ENCODE data around the gene MSH4. TPM values are rescaled to one million over a fixed set of nuclear protein-coding genes. Genes with fewer than 3 reads are reported as not detected.
"Not testable (repeated sequence)": the region's sequence is repeated elsewhere in the genome, so short reads cannot be mapped to it uniquely, and the experiment has no call there.

Gene MSH4
- total and polyA plus RNA-seq, 2 experiments from 2014 or later = 0.06 TPM; not detected in 1

DNA sequence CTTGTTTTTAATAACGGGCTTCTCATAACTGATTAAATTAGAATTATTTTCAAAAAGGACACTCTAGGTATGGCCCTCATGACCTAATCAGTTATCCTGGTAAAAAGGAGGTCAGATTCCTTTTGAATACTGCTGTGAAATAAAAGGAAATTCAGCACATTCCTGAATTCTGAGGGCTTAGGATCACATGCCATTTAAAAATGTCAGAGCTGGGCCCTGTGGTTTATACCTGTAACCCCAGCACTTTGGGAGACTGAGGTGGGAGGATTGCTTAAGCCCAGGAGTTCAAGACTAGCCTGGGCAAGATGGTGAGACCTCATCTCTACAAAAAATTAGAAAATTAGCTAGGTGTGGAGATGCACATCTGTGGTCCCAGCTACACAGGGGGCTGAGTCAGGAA is 28.7 kb upstream of the MSH4 start:
- no peaks in the 10 kb centered on the region for H3K36me3 ChIP-seq
- no peaks in the 10 kb centered on the region for H3K4me1 ChIP-seq (ENCODE audit: low read depth)
- H3K27ac ChIP-seq = no peak overlapping the region
- no peaks in the 10 kb centered on the region for H3K9me3 ChIP-seq (ENCODE audit: low read depth)
- TF ChIP-seq, protein P1, sequence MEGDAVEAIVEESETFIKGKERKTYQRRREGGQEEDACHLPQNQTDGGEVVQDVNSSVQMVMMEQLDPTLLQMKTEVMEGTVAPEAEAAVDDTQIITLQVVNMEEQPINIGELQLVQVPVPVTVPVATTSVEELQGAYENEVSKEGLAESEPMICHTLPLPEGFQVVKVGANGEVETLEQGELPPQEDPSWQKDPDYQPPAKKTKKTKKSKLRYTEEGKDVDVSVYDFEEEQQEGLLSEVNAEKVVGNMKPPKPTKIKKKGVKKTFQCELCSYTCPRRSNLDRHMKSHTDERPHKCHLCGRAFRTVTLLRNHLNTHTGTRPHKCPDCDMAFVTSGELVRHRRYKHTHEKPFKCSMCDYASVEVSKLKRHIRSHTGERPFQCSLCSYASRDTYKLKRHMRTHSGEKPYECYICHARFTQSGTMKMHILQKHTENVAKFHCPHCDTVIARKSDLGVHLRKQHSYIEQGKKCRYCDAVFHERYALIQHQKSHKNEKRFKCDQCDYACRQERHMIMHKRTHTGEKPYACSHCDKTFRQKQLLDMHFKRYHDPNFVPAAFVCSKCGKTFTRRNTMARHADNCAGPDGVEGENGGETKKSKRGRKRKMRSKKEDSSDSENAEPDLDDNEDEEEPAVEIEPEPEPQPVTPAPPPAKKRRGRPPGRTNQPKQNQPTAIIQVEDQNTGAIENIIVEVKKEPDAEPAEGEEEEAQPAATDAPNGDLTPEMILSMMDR (IDR thresholded peaks at IDR 0.05; ENCODE audit: low read depth, low read length) = no peak
- DNase-seq (ENCODE audit: low read depth in 1 of 2, low spot score in 1 of 2) = no peak
- H3K4me3 ChIP-seq = no peak overlapping the region
- no peaks in the 10 kb centered on the region for H3K27me3 ChIP-seq

DNA sequence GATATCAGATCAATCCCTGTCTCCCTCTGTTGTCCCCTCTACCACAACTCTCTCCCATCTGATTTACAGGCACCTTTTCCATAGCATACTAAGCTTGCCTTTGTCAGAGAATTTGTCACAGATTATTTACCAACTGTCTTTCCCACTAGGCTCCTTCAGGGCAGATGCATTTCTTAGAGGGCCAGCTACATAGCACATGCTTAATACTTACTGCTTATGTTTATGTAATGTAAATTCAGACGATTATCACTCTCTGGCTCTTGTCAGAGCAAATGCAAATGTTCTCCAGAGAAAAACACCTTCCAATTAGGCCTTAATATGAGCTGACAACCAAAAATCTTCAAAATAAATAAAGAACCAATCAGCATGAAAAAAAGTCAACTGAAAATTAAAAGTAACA is 25.9 kb upstream of the MSH4 start:
- Histone ChIP-seq H3K9me3 (ENCODE audit: low read depth) (no peaks in the 10 kb centered on the region), H3K27me3 (no peaks in the 10 kb centered on the region), H3K4me3 (no peak overlapping the region), H3K4me1 (ENCODE audit: low read depth) (no peaks in the 10 kb centered on the region), H3K27ac (no peak overlapping the region), H3K36me3 (no peaks in the 10 kb centered on the region)
- no peak for DNase-seq (ENCODE audit: low read depth in 1 of 2, low spot score in 1 of 2)
- TF ChIP-seq, protein P1 (IDR thresholded peaks at IDR 0.05; ENCODE audit: low read depth, low read length) = no peak

DNA sequence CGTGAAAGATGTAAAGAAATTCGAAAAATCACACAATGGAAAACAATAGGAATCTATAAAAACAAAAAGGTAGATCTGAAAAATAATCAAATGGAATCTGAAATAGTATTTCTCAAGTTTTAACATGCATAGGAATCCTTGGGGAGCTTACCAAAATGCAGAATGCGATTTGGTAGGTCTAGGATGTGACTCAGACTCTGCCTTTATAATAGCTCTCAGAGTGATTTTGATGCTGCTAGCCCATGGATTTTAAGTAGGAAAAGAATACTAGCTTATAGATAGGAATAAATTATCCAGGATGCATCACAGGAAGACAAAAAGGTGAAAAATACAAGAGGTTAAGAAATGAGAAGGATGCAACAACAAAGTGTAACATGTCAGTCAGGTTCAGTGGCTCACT is 24.7 kb upstream of the MSH4 start:
- Histone ChIP-seq H3K4me1 (ENCODE audit: low read depth) (no peaks in the 10 kb centered on the region), H3K27me3 (no peaks in the 10 kb centered on the region), H3K9me3 (ENCODE audit: low read depth) (no peaks in the 10 kb centered on the region), H3K36me3 (no peaks in the 10 kb centered on the region), H3K4me3 (no peak overlapping the region), H3K27ac (no peak overlapping the region)
- no peak for DNase-seq (ENCODE audit: low read depth in 1 of 2, low spot score in 1 of 2)
- TF ChIP-seq, protein P1 (IDR thresholded peaks at IDR 0.05; ENCODE audit: low read depth, low read length) = no peak

DNA sequence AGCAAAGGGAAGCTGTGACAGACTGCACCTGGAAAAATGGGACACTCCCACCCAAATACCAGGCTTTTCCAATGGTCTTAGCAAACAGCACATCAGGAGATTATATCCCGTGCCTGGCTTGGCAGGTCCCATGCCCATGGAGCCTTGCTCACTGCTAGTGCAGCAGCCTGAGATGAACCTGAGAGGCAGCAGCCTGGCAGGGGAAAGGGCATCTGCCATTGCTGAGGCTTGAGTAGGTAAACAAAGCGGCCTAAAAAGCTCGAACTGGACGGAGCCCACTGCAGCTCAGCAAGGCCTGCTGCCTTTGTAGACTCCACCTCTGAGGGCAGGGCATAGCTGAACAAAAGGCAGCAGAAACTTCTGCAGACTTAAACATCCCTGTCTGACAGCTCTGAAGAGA is 18.9 kb upstream of the MSH4 start:
- H3K27me3 ChIP-seq; H3K9me3 ChIP-seq (ENCODE audit: low read depth); DNase-seq (ENCODE audit: low read depth in 1 of 2, low spot score in 1 of 2); H3K4me1 ChIP-seq (ENCODE audit: low read depth); H3K36me3 ChIP-seq; H3K27ac ChIP-seq; H3K4me3 ChIP-seq: not testable (repeated sequence)

DNA sequence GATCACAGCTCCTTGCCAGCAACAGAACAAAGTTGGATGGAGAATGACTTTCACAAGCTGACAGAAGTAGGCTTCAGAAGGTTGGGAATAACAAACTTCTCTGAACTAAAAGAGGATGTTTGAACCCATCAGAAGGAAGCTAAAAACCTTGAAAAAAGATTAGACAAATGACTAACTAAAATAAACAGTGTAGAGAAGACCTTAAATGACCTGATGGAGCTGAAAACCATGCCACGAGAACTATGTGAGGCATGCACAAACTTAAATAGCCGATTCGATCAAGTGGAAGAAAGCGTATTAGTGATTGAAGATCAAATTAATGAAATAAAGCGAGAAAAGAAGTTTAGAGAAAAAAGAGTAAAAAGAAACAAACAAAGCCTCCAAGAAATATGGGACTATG is 18.0 kb upstream of the MSH4 start:
- DNase-seq (ENCODE audit: low read depth in 1 of 2, low spot score in 1 of 2); H3K4me3 ChIP-seq; H3K36me3 ChIP-seq; H3K9me3 ChIP-seq (ENCODE audit: low read depth); H3K27me3 ChIP-seq; H3K4me1 ChIP-seq (ENCODE audit: low read depth); H3K27ac ChIP-seq: not testable (repeated sequence)

DNA sequence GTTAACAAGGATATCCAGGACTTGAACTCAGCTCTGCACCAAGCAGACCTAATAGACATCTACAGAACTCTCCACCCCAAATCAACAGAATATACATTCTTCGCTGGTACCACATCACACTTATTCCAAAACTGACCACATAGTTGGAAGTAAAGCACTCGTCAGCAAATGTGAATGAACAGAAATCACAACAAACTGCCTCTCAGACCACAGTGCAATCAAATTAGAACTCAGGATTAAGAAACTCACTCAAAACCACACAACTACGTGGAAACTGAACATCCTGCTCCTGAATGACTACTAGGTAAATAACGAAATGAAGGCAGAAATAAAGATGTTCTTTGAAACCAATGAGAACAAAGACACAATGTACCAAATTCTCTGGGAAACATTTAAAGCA is 16.5 kb upstream of the MSH4 start:
- H3K27me3 ChIP-seq; H3K4me1 ChIP-seq (ENCODE audit: low read depth): not testable (repeated sequence)

DNA sequence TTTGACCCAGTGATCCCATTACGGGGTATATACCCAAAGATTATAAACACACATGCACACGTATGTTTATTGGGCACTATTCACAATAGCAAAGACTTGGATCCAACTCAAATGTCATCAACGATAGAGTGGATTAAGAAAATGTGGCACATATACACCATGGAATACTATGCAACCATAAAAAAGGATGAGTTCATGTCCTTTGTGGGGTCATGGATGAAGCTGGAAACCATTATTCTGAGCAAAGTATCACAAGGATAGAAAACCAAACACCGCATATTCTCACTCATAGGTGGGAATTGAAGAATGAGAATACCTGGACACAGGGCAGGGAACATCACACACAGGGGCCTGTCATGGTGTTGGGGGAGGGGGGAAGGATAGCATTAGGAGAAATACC is 12.8 kb upstream of the MSH4 start:
- peaks cover 15% of the 10 kb centered on the region for H3K4me1 ChIP-seq (ENCODE audit: low read depth)
- H3K27me3 ChIP-seq; DNase-seq (ENCODE audit: low read depth in 1 of 2, low spot score in 1 of 2); H3K36me3 ChIP-seq; H3K9me3 ChIP-seq (ENCODE audit: low read depth); H3K27ac ChIP-seq; H3K4me3 ChIP-seq: not testable (repeated sequence)

More for the DNA sequence above, 16.5 kb upstream of the MSH4 start:
- not testable (repeated sequence) for DNase-seq (ENCODE audit: low read depth in 1 of 2, low spot score in 1 of 2); H3K9me3 ChIP-seq (ENCODE audit: low read depth); H3K4me3 ChIP-seq; H3K36me3 ChIP-seq; H3K27ac ChIP-seq

DNA sequence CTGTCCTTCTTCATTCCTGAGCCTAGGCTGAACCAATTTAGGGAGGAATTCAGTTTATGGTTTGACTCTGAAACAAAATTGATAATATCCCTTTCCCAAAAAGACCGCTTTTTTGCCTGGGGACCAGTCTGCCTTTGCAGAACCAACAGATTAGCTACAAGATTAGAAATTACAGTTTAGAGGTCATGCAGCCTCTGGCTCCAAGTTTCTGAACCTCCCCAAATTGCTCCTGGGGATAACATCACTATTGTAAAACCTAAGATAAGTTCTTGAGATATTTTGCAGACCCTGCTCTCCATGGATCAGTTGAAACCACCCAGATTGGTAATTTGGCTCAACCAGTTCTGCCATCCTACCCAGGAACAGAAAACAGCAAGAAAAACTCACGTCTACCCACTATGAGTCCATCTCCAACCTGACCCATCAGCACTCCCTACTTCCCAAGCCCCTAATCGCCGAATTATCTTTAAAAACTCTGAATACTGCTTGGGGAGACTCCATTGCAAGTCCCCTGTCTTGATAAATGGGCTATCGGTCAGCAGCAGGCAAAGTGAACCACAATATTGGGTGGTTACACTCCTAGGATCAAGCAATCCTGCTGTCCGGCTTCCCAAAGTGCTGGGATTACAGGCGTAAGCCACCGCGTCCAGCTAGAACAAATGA is 11.2 kb upstream of the MSH4 start:
- TF ChIP-seq, protein P1 (IDR thresholded peaks at IDR 0.05; ENCODE audit: low read depth, low read length) = no peak
- Histone ChIP-seq H3K9me3 (ENCODE audit: low read depth) (no peaks in the 10 kb centered on the region), H3K36me3 (peaks cover 12% of the 10 kb centered on the region), H3K27ac (peak overlapping the region; percentile 79), H3K4me1 (ENCODE audit: low read depth) (peaks cover 25% of the 10 kb centered on the region), H3K27me3 (no peaks in the 10 kb centered on the region), H3K4me3 (peak overlapping the region; percentile 67)
- no peak for DNase-seq (ENCODE audit: low read depth in 1 of 2, low spot score in 1 of 2)

Measured in cardiac muscle cell (in vitro differentiated cells and primary cell).